ENCODE measurements around the gene ASF1B. TPM values are rescaled to one million over a fixed set of nuclear protein-coding genes. Genes with fewer than 3 reads are reported as not detected.
A peak's percentile ranks its signal among the peaks of the same experiment; 100 is the strongest.
"Not testable (repeated sequence)": the region's sequence is repeated elsewhere in the genome, so short reads cannot be mapped to it uniquely, and the experiment has no call there.

Gene ASF1B
- total RNA-seq, 1 donor from 2014 or later, result 2.8 TPM

DNA sequence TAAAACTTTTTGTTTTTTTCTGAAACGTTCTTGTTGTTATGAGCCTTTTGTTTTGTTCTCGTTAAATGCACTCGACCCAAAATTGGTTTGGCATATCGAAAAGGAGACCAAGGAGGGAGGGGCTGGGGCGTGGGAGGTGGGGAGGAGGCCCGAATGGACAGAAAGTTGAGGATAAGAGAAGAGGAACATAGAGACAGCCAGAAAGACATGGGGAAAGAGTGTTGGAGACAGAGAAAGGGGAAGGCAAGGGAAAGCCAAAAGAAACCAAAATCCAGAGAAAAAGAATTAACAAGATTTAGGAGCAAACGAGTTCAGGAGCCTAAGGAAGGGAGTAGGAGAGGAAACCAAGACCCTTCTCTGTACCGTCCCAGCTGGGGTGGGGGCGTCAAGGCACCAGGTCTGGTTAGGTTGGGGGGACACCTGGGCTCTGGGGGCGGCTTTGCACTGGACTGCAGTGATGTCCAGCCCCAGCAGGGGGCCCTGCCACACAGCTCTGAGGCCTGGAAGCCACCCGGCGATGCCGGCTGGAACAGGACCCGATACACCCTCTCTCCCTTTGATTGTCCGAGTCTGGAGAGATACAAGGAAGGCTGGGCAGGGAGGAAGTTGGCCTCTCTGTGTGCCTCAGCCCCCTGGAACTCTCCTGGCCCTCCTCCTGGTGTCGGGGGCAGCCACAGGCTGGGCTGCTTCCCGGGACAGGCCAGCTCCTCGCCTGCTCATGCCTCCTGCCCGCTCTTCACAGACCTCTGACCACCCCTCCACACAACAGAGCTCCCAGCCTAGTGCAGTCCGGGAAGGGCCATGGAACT, 11.6 kb upstream of the ASF1B start:
- H3K9me3 Mint-ChIP-seq (ENCODE audit: low read depth), result no peaks in the 10 kb centered on the region
- peaks cover 36% of the 10 kb centered on the region for H3K4me1 Mint-ChIP-seq (ENCODE audit: low read depth)
- DNase-seq (ENCODE audit: low spot score), result no peak
- H3K27ac Mint-ChIP-seq (ENCODE audit: unreplicated experiment), result peak overlapping the region; percentile 70
- H3K36me3 Mint-ChIP-seq (ENCODE audit: low read depth), result peaks cover 2% of the 10 kb centered on the region
- no peaks in the 10 kb centered on the region for H3K27me3 Mint-ChIP-seq (ENCODE audit: low read depth)
- TF ChIP-seq, protein P1, sequence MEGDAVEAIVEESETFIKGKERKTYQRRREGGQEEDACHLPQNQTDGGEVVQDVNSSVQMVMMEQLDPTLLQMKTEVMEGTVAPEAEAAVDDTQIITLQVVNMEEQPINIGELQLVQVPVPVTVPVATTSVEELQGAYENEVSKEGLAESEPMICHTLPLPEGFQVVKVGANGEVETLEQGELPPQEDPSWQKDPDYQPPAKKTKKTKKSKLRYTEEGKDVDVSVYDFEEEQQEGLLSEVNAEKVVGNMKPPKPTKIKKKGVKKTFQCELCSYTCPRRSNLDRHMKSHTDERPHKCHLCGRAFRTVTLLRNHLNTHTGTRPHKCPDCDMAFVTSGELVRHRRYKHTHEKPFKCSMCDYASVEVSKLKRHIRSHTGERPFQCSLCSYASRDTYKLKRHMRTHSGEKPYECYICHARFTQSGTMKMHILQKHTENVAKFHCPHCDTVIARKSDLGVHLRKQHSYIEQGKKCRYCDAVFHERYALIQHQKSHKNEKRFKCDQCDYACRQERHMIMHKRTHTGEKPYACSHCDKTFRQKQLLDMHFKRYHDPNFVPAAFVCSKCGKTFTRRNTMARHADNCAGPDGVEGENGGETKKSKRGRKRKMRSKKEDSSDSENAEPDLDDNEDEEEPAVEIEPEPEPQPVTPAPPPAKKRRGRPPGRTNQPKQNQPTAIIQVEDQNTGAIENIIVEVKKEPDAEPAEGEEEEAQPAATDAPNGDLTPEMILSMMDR (IDR thresholded peaks at IDR 0.05), result peak; percentile 87
- no peak overlapping the region for H3K4me3 Mint-ChIP-seq (ENCODE audit: unreplicated experiment)

- TF ChIP-seq, protein P1 (IDR thresholded peaks at IDR 0.05), result no peak
- no peak for DNase-seq (ENCODE audit: low spot score)
- no peaks in the 10 kb centered on the region for H3K27me3 Mint-ChIP-seq (ENCODE audit: low read depth)
- H3K27ac Mint-ChIP-seq (ENCODE audit: unreplicated experiment), result peak overlapping the region; percentile 95
- H3K4me1 Mint-ChIP-seq (ENCODE audit: low read depth), result peaks cover 36% of the 10 kb centered on the region
- H3K9me3 Mint-ChIP-seq (ENCODE audit: low read depth), result no peaks in the 10 kb centered on the region
- H3K4me3 Mint-ChIP-seq (ENCODE audit: unreplicated experiment), result peak overlapping the region; percentile 19
- no peaks in the 10 kb centered on the region for H3K36me3 Mint-ChIP-seq (ENCODE audit: low read depth)
Observed at GRCh38 chr19:14146789-14147216, 10.4 kb upstream of the ASF1B start.

DNA sequence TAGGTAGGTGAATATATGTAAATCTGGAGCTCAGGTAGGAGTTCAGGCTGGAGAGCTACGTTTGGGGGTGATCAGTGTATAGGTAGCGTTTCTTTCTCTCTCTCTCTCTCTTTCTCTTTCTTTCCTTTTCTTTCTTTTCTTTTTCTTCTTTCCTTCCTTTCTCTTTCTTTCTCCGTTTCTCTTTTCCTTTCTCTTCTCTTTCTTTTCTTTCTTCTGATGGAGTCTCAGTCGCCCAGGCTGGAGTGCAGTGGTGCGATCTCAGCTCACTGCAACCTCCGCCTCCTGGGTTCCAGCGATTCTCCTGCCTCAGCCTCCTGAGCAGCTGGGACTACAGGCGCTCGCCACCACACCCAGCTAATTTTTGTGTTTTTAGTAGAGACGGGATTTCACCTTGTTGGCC, 9.8 kb upstream of the ASF1B start:
- not testable (repeated sequence) for H3K36me3 Mint-ChIP-seq (ENCODE audit: low read depth); DNase-seq (ENCODE audit: low spot score); H3K9me3 Mint-ChIP-seq (ENCODE audit: low read depth); H3K27me3 Mint-ChIP-seq (ENCODE audit: low read depth)
- H3K4me3 Mint-ChIP-seq (ENCODE audit: unreplicated experiment), result peak overlapping the region; percentile 19
- H3K27ac Mint-ChIP-seq (ENCODE audit: unreplicated experiment), result peak overlapping the region; percentile 95
- H3K4me1 Mint-ChIP-seq (ENCODE audit: low read depth), result peaks cover 36% of the 10 kb centered on the region

- no peaks in the 10 kb centered on the region for H3K9me3 Mint-ChIP-seq (ENCODE audit: low read depth)
- peaks cover 36% of the 10 kb centered on the region for H3K4me1 Mint-ChIP-seq (ENCODE audit: low read depth)
- no peaks in the 10 kb centered on the region for H3K36me3 Mint-ChIP-seq (ENCODE audit: low read depth)
- no peaks in the 10 kb centered on the region for H3K27me3 Mint-ChIP-seq (ENCODE audit: low read depth)
- H3K27ac Mint-ChIP-seq (ENCODE audit: unreplicated experiment), result peak overlapping the region; percentile 17
- DNase-seq (ENCODE audit: low spot score), result no peak
- TF ChIP-seq, protein P1 (IDR thresholded peaks at IDR 0.05), result no peak
- no peak overlapping the region for H3K4me3 Mint-ChIP-seq (ENCODE audit: unreplicated experiment)
Observed at GRCh38 chr19:14145381-14145780, 9.0 kb upstream of the ASF1B start.

DNA sequence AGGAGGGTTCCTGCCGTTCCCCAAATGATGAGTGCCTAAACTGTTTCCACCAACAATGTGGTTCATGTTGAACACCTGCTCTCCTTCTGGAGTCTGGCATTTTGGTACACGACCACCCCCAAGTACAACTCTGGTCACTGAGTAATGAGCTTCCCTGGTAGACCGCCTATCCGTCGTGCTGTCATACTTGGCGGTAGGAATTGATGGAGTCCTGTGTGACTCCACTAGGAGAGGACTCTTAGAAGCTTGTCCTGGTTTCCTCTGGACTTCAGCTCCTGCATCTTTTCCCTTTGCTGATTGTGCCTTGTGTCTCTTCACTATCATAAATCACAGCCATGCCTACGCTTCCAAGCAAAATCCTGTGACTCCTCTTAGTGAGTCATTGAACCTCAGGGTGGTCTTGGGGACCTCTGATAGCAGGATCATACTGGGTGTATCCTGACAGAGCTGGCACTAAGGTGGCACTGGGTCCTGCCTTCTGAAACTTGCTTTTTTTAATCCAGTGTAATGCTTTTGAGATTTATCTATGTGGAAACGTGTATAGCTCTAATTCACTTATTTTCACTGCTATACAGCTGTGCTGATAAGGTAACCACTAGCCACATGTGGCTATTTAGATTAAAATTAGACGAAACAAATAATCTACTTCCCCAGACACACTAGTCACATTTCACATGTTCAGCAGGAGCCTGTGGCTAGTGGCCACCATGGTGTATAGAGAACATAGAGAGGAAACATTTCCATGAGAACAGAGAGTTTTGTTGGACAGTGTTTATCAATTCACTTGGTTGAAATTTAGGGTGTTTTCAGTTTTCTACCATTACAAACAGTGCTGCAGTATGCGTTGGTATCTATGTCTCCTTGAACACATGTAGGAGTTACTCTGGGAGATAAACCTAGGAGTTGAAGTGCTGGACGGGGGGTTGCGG, 6.1 kb upstream of the ASF1B start:
- no peak for DNase-seq (ENCODE audit: low spot score)
- Mint-ChIP-seq H3K27ac (ENCODE audit: unreplicated experiment) (no peak overlapping the region), H3K4me3 (ENCODE audit: unreplicated experiment) (no peak overlapping the region)

More for the DNA sequence above, 6.1 kb upstream of the ASF1B start:
- TF ChIP-seq, protein P1 (IDR thresholded peaks at IDR 0.05), result no peak
- no peaks in the 10 kb centered on the region for H3K36me3 Mint-ChIP-seq (ENCODE audit: low read depth)
- H3K27me3 Mint-ChIP-seq (ENCODE audit: low read depth), result no peaks in the 10 kb centered on the region
- H3K9me3 Mint-ChIP-seq (ENCODE audit: low read depth), result no peaks in the 10 kb centered on the region
- H3K4me1 Mint-ChIP-seq (ENCODE audit: low read depth), result peaks cover 44% of the 10 kb centered on the region
